T-helper 17 cell (primary cell): ENCODE data around the gene CCNE1. TPM values are rescaled to one million over a fixed set of nuclear protein-coding genes. Genes with fewer than 3 reads are reported as not detected.
A peak's percentile ranks its signal among the peaks of the same experiment; 100 is the strongest.

Experiments used
- ATAC-seq: fragments of 150-1000 bp; cut with Tn5 transposase; 2 replicates; pipeline ENCODE4 v1.10.0; 2021; ENCODE audit warnings: mild to moderate bottlenecking, moderate library complexity
- DNase-seq, 3 donors: peaks; one replicate each; pipeline versions ENCODE4 v3.0.0 to v3.0.0-alpha.2; 2020 to 2021
- H3K9me3 ChIP-seq: one replicate; pipeline ENCODE4 v1.7.0; 2013; ENCODE audit warnings: low read length, mild to moderate bottlenecking; ENCODE audit not compliant: control insufficient read depth, poor library complexity, severe bottlenecking
- H3K27ac Mint-ChIP-seq: one replicate; pipeline ENCODE4 v1.8.0; 2022; ENCODE audit warnings: mild to moderate bottlenecking, moderate library complexity, mixed read lengths
- H3K27me3 Mint-ChIP-seq: one replicate; pipeline ENCODE4 v1.8.0; 2022; ENCODE audit warnings: mixed read lengths
- H3K36me3 Mint-ChIP-seq: one replicate; pipeline ENCODE4 v1.8.0; 2022; ENCODE audit warnings: low read depth, mixed read lengths
- H3K4me1 Mint-ChIP-seq: one replicate; pipeline ENCODE4 v1.8.0; 2022; ENCODE audit warnings: mild to moderate bottlenecking, mixed read lengths
- H3K4me3 Mint-ChIP-seq: one replicate; pipeline ENCODE4 v1.8.0; 2022; ENCODE audit warnings: mild to moderate bottlenecking, moderate library complexity, mixed read lengths
- total RNA-seq, 4 donors: library from RNA in 2 of 4; stranded (reverse) in 2 of 4; gene quantifications; one replicate each; pipeline ENCODE4 v1.2.3 and lab custom pipeline; 2022 to 2026

Gene CCNE1
- total RNA-seq, 2 donors from 2014 or later = 3.8 to 7.4 TPM

GRCh38 chr19:29872224-29872731 lies 60.5 kb downstream of the CCNE1 start:
- Mint-ChIP-seq H3K27me3 (peaks cover 24% of the 10 kb centered on the region), H3K27ac (no peak overlapping the region), H3K4me3 (peak overlapping the region; percentile 7), H3K36me3 (no peaks in the 10 kb centered on the region), H3K4me1 (peaks cover 12% of the 10 kb centered on the region)
- no peaks in the 10 kb centered on the region for H3K9me3 ChIP-seq
- no peak for DNase-seq
- peak; percentile 40 for ATAC-seq

DNA sequence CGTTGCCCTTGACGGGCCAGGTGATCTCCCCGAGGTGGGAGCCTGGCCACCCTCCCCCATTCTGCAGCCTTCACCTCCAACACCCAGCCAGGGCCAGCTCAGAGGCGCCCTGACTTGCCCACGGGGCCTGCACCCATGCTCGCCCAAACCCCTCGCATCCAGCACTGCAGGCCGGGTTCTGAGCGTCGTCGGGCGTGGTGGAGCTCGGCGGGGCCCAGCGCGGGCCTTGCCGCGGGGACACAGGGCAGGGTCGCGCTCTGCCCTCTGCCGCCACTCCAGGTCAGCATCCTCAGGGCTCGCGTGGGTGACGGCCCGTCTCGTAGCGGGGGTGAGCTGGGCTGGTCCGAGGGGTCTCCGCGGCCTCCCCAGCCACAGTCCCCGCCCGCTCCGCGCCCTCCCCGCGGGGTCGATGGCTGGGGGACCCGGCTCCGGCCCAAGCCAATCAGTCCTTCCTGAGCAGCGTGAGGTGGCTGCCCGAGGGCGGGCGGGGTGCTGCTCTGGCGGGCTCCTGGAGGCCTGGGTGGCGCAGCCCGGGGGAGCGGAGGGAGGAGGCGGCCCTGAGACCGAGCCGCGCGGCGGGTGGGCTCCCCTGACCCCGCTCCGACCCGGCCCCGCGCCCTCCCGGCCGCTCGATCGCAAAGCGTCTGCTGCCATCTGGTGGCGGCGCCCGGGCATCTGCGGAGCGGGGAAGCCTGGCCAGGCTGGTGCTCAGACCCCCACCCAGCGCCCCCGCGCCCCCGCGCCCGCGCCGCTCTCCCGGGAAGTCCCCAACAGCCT lies 61.4 kb downstream of the CCNE1 start:
- DNase-seq (peak; percentile 60 to 66 (median 61)), ATAC-seq (peak; percentile 84)
- Mint-ChIP-seq H3K4me1 (peaks cover 12% of the 10 kb centered on the region), H3K27me3 (peaks cover 26% of the 10 kb centered on the region), H3K36me3 (no peaks in the 10 kb centered on the region), H3K27ac (no peak overlapping the region), H3K4me3 (peak overlapping the region; percentile 76)
- H3K9me3 ChIP-seq = no peaks in the 10 kb centered on the region

Other genes with a start within 250 kb of the CCNE1 start
- 10 to 100 TPM; 48.8 to 56.6 TPM for gene POP4, start 205.7 kb upstream of the CCNE1 start, total RNA-seq
- gene PLEKHF1, start 146.5 kb upstream of the CCNE1 start, total RNA-seq = 10 to 100 TPM; 13.5 to 20.7 TPM
- 10 to 100 TPM; 16.6 to 18.6 TPM for gene C19orf12, start 96.7 kb upstream of the CCNE1 start, total RNA-seq
- 10 to 100 TPM; 67.6 to 70.9 TPM for gene URI1, start 130.2 kb downstream of the CCNE1 start, total RNA-seq